Lower leg skin (tissue), 3 donors: Measurements from ENCODE around the gene NACC1.

ENCODE experiments used
- CTCF ChIP-seq, 3 donors: fragments of 450-650 bp; IDR thresholded peaks; one replicate each; pipeline ENCODE4 v1.5.1; 2016; ENCODE audit warnings: antibody characterized with exemption in 3 of 3, mild to moderate bottlenecking in 3 of 3, moderate library complexity in 2 of 3
- POLR2A ChIP-seq, 2 donors: fragments of 450-650 bp; IDR thresholded peaks; one replicate each; pipeline ENCODE4 v1.6.1; 2016 to 2017; ENCODE audit warnings: antibody characterized with exemption in 2 of 2, mild to moderate bottlenecking in 1 of 2, moderate library complexity in 1 of 2

GRCh38 chr19:13092158-13092543 lies 25.9 kb upstream of the NACC1 start:
- TF ChIP-seq POLR2A (IDR thresholded peaks at IDR 0.05) (no peak), CTCF (IDR thresholded peaks at IDR 0.05) (no peak)
